ENCODE data around the gene FPGT.

Gene FPGT

GRCh38 chr1:74195339-74195738, 2.7 kb upstream of the FPGT start:
- no peak overlapping the region for H3K4me3 ChIP-seq (ENCODE audit: low read depth, low read length)
- TF ChIP-seq CTCF (IDR thresholded peaks at IDR 0.05; ENCODE audit: insufficient read depth, low read depth, low read length, missing control alignments): no peak
- no peak for DNase-seq (ENCODE audit: low read depth)

- H3K4me3 ChIP-seq (ENCODE audit: low read depth, low read length): peak overlapping the region; percentile 87
- TF ChIP-seq CTCF (IDR thresholded peaks at IDR 0.05; ENCODE audit: insufficient read depth, low read depth, low read length, missing control alignments): no peak
- no peak for DNase-seq (ENCODE audit: low read depth)
Observed at GRCh38 chr1:74197255-74197654, 787 bp upstream of the FPGT start.

- TF ChIP-seq CTCF (IDR thresholded peaks at IDR 0.05; ENCODE audit: insufficient read depth, low read depth, low read length, missing control alignments): no peak
- no peak for DNase-seq (ENCODE audit: low read depth)
- no peak overlapping the region for H3K4me3 ChIP-seq (ENCODE audit: low read depth, low read length)
Observed at GRCh38 chr1:74199504-74199903, 1.5 kb downstream of the FPGT start.

- no peak for TF ChIP-seq CTCF (IDR thresholded peaks at IDR 0.05; ENCODE audit: insufficient read depth, low read depth, low read length, missing control alignments)
- no peak for DNase-seq (ENCODE audit: low read depth)
- no peak overlapping the region for H3K4me3 ChIP-seq (ENCODE audit: low read depth, low read length)
Observed at GRCh38 chr1:74205266-74205665, 7.2 kb downstream of the FPGT start.

GRCh38 chr1:74215229-74215628, 17.2 kb downstream of the FPGT start:
- no peak for TF ChIP-seq CTCF (IDR thresholded peaks at IDR 0.05; ENCODE audit: insufficient read depth, low read depth, low read length, missing control alignments)
- no peak overlapping the region for H3K4me3 ChIP-seq (ENCODE audit: low read depth, low read length)
- no peak for DNase-seq (ENCODE audit: low read depth)

GRCh38 chr1:74222701-74223100, 24.7 kb downstream of the FPGT start:
- DNase-seq (ENCODE audit: low read depth): no peak
- TF ChIP-seq CTCF (IDR thresholded peaks at IDR 0.05; ENCODE audit: insufficient read depth, low read depth, low read length, missing control alignments): no peak
- no peak overlapping the region for H3K4me3 ChIP-seq (ENCODE audit: low read depth, low read length)

GRCh38 chr1:74223453-74223852, 25.4 kb downstream of the FPGT start:
- H3K4me3 ChIP-seq (ENCODE audit: low read depth, low read length): no peak overlapping the region
- no peak for TF ChIP-seq CTCF (IDR thresholded peaks at IDR 0.05; ENCODE audit: insufficient read depth, low read depth, low read length, missing control alignments)
- DNase-seq (ENCODE audit: low read depth): no peak
